Endodermal cell (in vitro differentiated cells): Measurements from ENCODE around the gene ZFYVE28. TPM values are rescaled to one million over a fixed set of nuclear protein-coding genes. Genes with fewer than 3 reads are reported as not detected.

ENCODE experiments used
- DNase-seq: peaks from one replicate; pipeline ENCODE4 v3.0.0-alpha.2; 2017
- H3K27ac ChIP-seq: 2 replicates; pipeline ENCODE4 v1.5.1; 2013; ENCODE audit warnings: mild to moderate bottlenecking, low read depth, low read length, moderate library complexity
- H3K27me3 ChIP-seq: 2 replicates; pipeline ENCODE4 v1.6.1; 2013; ENCODE audit warnings: mild to moderate bottlenecking, low read length, moderate library complexity; ENCODE audit not compliant: insufficient read depth, control insufficient read depth, poor library complexity, severe bottlenecking
- H3K36me3 ChIP-seq: 2 replicates; pipeline ENCODE4 v1.7.0; 2013; ENCODE audit warnings: mild to moderate bottlenecking, low read length, moderate library complexity; ENCODE audit not compliant: control insufficient read depth, insufficient read depth
- H3K4me1 ChIP-seq: one replicate; pipeline ENCODE4 v1.7.0; 2013; ENCODE audit warnings: low read length; ENCODE audit not compliant: control insufficient read depth, insufficient read depth
- H3K4me3 ChIP-seq: 2 replicates; pipeline ENCODE4 v1.5.1; 2013; ENCODE audit warnings: mild to moderate bottlenecking, low read length, moderate library complexity
- H3K9ac ChIP-seq: 2 replicates; pipeline ENCODE4 v1.6.1; 2013; ENCODE audit warnings: mild to moderate bottlenecking, low read length, moderate library complexity; ENCODE audit not compliant: poor library complexity, severe bottlenecking; ENCODE audit errors: extremely low read depth
- H3K9me3 ChIP-seq: 2 replicates; pipeline ENCODE4 v1.6.1; 2013; ENCODE audit warnings: mild to moderate bottlenecking, low read length, moderate library complexity; ENCODE audit not compliant: control insufficient read depth
- H3K27ac Mint-ChIP-seq: 2 replicates; pipeline ENCODE4 v1.8.0; 2020; ENCODE audit warnings: mixed read lengths
- H3K27me3 Mint-ChIP-seq: 2 replicates; pipeline ENCODE4 v1.8.0; 2021; ENCODE audit warnings: mild to moderate bottlenecking, mixed read lengths; ENCODE audit not compliant: insufficient read depth
- H3K36me3 Mint-ChIP-seq: 2 replicates; pipeline ENCODE4 v1.8.0; 2020; ENCODE audit warnings: low read depth, mixed read lengths
- H3K4me1 Mint-ChIP-seq: 2 replicates; pipeline ENCODE4 v1.8.0; 2020; ENCODE audit warnings: mixed read lengths
- H3K4me3 Mint-ChIP-seq: 2 replicates; pipeline ENCODE4 v1.8.0; 2020; ENCODE audit warnings: mild to moderate bottlenecking, moderate library complexity, mixed read lengths
- H3K9me3 Mint-ChIP-seq: 2 replicates; pipeline ENCODE4 v1.8.0; 2020; ENCODE audit warnings: mild to moderate bottlenecking, mixed read lengths
- WGBS, 2 experiments: methylation state at CpG; one replicate each; pipeline versions ENCODE4 v1.1.5 to v1.1.7; 2013; ENCODE audit warnings: missing lambda C conversion rate in 2 of 2, mixed read lengths in 1 of 2; ENCODE audit not compliant: insufficient coverage in 1 of 2, insufficient read length in 1 of 2; 5-methylcytosine and 5-hydroxymethylcytosine counted together
- total RNA-seq, 2 donors: library from RNA; stranded (reverse); fragmentation: NEBNext Ultra II Directional in 1 of 2; extraction: Animal tissue kit (Norgen Biotek cat#: 25700) in 1 of 2; gene quantifications; 2 replicates in 1 of 2; 3 replicates in 1 of 2; pipeline ENCODE4 v1.2.1, GENCODE V29; 2021
- TF ChIP-seq, protein P1 (sequence below): fragments of 200-600 bp; sonication (generic); conservative IDR thresholded peaks from 2 replicates; pipeline ENCODE4 v1.5.0; 2021; ENCODE audit warnings: antibody characterized with exemption, mild to moderate bottlenecking

ZFYVE28 gene
- total RNA-seq, 2 donors from 2014 or later: 0.73 to 1.6 TPM

DNA sequence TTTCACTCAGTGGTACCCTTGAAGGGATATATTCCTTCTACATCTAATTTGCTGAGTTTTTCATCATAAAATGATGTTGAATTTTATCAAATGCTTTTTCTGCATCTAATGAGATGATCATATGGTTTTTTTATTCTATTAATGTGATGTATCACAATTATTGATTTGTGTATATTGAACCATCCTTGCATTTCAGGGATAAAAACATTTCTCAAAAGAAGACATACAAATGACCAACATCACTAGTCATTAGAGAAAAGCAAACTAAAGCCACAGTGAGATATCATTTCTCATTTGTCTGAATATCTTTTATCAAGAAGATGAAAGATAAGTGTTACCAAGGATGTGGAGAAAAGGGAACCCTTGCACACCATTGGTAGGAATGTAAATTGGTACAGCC, 90.9 kb downstream of the ZFYVE28 start:
- no peaks in the 10 kb centered on the region for H3K36me3 ChIP-seq
- Mint-ChIP-seq H3K36me3 (no peaks in the 10 kb centered on the region), H3K27me3 (no peaks in the 10 kb centered on the region)

DNA sequence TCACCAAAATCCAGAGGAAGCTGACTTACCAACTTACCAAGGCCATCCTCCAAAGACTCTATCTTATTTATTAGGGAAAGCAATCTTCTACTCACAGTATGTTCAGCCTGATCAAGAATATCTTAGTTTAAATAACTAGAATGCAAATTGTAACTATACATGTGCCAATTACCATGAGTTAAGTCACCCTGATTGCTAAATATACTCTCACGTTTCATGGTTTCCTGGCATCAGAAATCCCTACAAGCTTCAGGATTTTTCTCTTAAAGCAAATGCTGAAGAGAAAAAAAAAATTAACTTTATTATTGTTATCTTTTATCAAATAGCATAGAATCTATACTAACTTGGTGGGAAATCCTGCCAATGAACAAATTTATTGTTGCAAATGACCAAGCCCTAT, 93.6 kb downstream of the ZFYVE28 start:
- peaks cover 14% of the 10 kb centered on the region for H3K9me3 ChIP-seq
- no peaks in the 10 kb centered on the region for H3K36me3 ChIP-seq
- H3K4me1 ChIP-seq: no peaks in the 10 kb centered on the region
- TF ChIP-seq, protein P1, sequence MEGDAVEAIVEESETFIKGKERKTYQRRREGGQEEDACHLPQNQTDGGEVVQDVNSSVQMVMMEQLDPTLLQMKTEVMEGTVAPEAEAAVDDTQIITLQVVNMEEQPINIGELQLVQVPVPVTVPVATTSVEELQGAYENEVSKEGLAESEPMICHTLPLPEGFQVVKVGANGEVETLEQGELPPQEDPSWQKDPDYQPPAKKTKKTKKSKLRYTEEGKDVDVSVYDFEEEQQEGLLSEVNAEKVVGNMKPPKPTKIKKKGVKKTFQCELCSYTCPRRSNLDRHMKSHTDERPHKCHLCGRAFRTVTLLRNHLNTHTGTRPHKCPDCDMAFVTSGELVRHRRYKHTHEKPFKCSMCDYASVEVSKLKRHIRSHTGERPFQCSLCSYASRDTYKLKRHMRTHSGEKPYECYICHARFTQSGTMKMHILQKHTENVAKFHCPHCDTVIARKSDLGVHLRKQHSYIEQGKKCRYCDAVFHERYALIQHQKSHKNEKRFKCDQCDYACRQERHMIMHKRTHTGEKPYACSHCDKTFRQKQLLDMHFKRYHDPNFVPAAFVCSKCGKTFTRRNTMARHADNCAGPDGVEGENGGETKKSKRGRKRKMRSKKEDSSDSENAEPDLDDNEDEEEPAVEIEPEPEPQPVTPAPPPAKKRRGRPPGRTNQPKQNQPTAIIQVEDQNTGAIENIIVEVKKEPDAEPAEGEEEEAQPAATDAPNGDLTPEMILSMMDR: no peak
- H3K9ac ChIP-seq: no peak overlapping the region
- H3K9me3 Mint-ChIP-seq: peaks cover 4% of the 10 kb centered on the region
- no peak overlapping the region for H3K4me3 Mint-ChIP-seq
- no peak overlapping the region for H3K27ac Mint-ChIP-seq
- no peak overlapping the region for H3K27ac ChIP-seq
- no peak for DNase-seq
- no peaks in the 10 kb centered on the region for H3K27me3 Mint-ChIP-seq
- no peak overlapping the region for H3K4me3 ChIP-seq
- no peaks in the 10 kb centered on the region for H3K36me3 Mint-ChIP-seq
- H3K4me1 Mint-ChIP-seq: no peaks in the 10 kb centered on the region
- 95% methylated on average over 1 of the region's 1 CpG; no CpG with 5 or more reads in 1 of the 2 experiments for WGBS, 2 experiments
- H3K27me3 ChIP-seq: no peaks in the 10 kb centered on the region

More for the DNA sequence above, 90.9 kb downstream of the ZFYVE28 start:
- Mint-ChIP-seq H3K4me3 (no peak overlapping the region), H3K4me1 (no peaks in the 10 kb centered on the region), H3K27ac (no peak overlapping the region), H3K9me3 (peaks cover 4% of the 10 kb centered on the region)
- DNase-seq: no peak
- H3K9me3 ChIP-seq: peaks cover 14% of the 10 kb centered on the region
- TF ChIP-seq, protein P1: no peak
- H3K4me1 ChIP-seq: no peaks in the 10 kb centered on the region
- H3K27me3 ChIP-seq: no peaks in the 10 kb centered on the region
- H3K27ac ChIP-seq: no peak overlapping the region
- H3K9ac ChIP-seq: no peak overlapping the region
- no peak overlapping the region for H3K4me3 ChIP-seq

DNA sequence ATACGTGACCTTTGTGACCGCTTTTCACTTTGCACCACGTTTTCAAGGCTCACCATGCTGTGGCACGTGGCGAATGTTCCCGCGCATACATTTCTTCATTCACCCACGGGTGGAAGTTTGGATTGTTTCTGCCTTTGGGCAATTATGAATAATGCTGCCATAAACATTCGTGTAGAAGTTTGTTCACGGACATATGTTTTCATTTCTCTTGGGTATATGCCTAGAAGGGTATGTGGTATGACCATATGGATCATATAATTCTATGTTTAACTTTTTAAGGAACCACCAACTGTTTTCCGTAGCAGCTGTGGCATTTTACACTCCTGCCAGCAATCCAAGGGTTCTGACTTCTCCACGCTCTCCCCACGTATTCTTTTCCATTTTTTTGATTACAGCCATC, 95.6 kb downstream of the ZFYVE28 start:
- Histone ChIP-seq H3K36me3 (no peaks in the 10 kb centered on the region), H3K9me3 (peaks cover 7% of the 10 kb centered on the region), H3K27ac (no peak overlapping the region), H3K4me1 (no peaks in the 10 kb centered on the region), H3K27me3 (no peaks in the 10 kb centered on the region), H3K9ac (no peak overlapping the region), H3K4me3 (no peak overlapping the region)
- no peak overlapping the region for H3K27ac Mint-ChIP-seq
- H3K4me3 Mint-ChIP-seq: no peak overlapping the region
- no peaks in the 10 kb centered on the region for H3K4me1 Mint-ChIP-seq
- 93 to 98% methylated on average over 11 to 13 of the region's 13 CpGs for WGBS, 2 experiments
- no peaks in the 10 kb centered on the region for H3K27me3 Mint-ChIP-seq
- H3K9me3 Mint-ChIP-seq: peaks cover 4% of the 10 kb centered on the region
- DNase-seq: no peak
- H3K36me3 Mint-ChIP-seq: no peaks in the 10 kb centered on the region
- TF ChIP-seq, protein P1: no peak
